Measurements from ENCODE around the gene YWHAQ.
A peak's percentile ranks its signal among the peaks of the same experiment; 100 is the strongest.
"Not testable (repeated sequence)": the region's sequence is repeated elsewhere in the genome, so short reads cannot be mapped to it uniquely, and the experiment has no call there.

The YWHAQ gene

GRCh38 chr2:9590641-9591040 is 40.2 kb downstream of the YWHAQ start:
- no peak for DNase-seq

- DNase-seq: no peak
These were observed 44.3 kb downstream of the YWHAQ start for GRCh38 chr2:9586465-9586864.

- DNase-seq: no peak
These were observed 45.3 kb downstream of the YWHAQ start for GRCh38 chr2:9585486-9585885.

GRCh38 chr2:9584902-9585301 is 45.9 kb downstream of the YWHAQ start:
- not testable (repeated sequence) for DNase-seq

GRCh38 chr2:9582624-9583023 is 48.2 kb downstream of the YWHAQ start:
- no peak for DNase-seq

GRCh38 chr2:9578467-9579235 is 52.1 kb downstream of the YWHAQ start:
- no peak for DNase-seq

- DNase-seq: no peak
These were observed 56.5 kb downstream of the YWHAQ start for GRCh38 chr2:9574331-9574730.

GRCh38 chr2:9573840-9574239 is 57.0 kb downstream of the YWHAQ start:
- DNase-seq: no peak

- DNase-seq: no peak
These were observed 57.6 kb downstream of the YWHAQ start for GRCh38 chr2:9573013-9573720.

- no peak for DNase-seq
These were observed 60.4 kb downstream of the YWHAQ start for GRCh38 chr2:9570182-9571060.

- DNase-seq: no peak
These were observed 65.2 kb downstream of the YWHAQ start for GRCh38 chr2:9565436-9566153.

- no peak for DNase-seq
These were observed 70.2 kb downstream of the YWHAQ start for GRCh38 chr2:9560628-9561027.

GRCh38 chr2:9558948-9559381 is 71.8 kb downstream of the YWHAQ start:
- no peak for DNase-seq

GRCh38 chr2:9556121-9556743 is 74.6 kb downstream of the YWHAQ start:
- DNase-seq: peak; percentile 41

- DNase-seq: peak; percentile 90
These were observed 75.3 kb downstream of the YWHAQ start, which contains the start of gene ADAM17 for GRCh38 chr2:9555297-9556120. Gene ADAM17 (minus strand): TSS chr2:9555830. CDS start chr2:9555605, 225 bp downstream.

- DNase-seq: peak; percentile 46
These were observed 75.9 kb downstream of the YWHAQ start for GRCh38 chr2:9554921-9555296.

- no peak for DNase-seq
These were observed 78.3 kb downstream of the YWHAQ start for GRCh38 chr2:9552219-9553178.

GRCh38 chr2:9550859-9551391 is 79.9 kb downstream of the YWHAQ start:
- not testable (repeated sequence) for DNase-seq

- no peak for DNase-seq
These were observed 81.4 kb downstream of the YWHAQ start for GRCh38 chr2:9549420-9549819.

- no peak for DNase-seq
These were observed 82.3 kb downstream of the YWHAQ start for GRCh38 chr2:9548506-9548905.
